HG03575 (cell line): ENCODE measurements around the gene TMEM196.
"Not testable (repeated sequence)": the region's sequence is repeated elsewhere in the genome, so short reads cannot be mapped to it uniquely, and the experiment has no call there.

Experiments used
- ATAC-seq: cut with Tn5 transposase; IDR thresholded peaks from one replicate; pipeline ENCODE4 v1.9.1; 2021; ENCODE audit not compliant: unreplicated experiment, insufficient number of reproducible peaks, low FRiP score; ENCODE audit errors: extremely low read depth

The TMEM196 gene

DNA sequence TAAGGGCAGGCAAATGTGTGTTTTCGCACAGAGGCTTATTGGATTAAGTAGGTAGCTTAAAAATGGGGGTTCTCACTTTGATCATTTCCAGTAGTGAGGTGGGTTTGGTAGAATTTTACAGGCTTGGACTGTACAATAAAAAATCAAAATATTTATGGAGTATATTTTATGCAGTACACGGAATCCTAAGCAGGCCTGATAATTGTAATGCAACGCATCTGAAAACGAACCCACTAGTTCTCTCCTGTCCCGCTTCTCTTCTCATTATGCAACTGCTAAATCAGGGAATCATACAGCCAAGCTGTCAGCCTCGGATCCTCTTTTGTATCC, 64.2 kb downstream of the TMEM196 start:
- no peak for ATAC-seq

- ATAC-seq, result peak; percentile 76
Measured at GRCh38 chr7:19708397-19709248, 64.8 kb downstream of the TMEM196 start, which contains the start of gene POLR1F. Gene POLR1F (minus strand): TSS chr7:19709037. CDS start chr7:19709016, 21 bp downstream.

DNA sequence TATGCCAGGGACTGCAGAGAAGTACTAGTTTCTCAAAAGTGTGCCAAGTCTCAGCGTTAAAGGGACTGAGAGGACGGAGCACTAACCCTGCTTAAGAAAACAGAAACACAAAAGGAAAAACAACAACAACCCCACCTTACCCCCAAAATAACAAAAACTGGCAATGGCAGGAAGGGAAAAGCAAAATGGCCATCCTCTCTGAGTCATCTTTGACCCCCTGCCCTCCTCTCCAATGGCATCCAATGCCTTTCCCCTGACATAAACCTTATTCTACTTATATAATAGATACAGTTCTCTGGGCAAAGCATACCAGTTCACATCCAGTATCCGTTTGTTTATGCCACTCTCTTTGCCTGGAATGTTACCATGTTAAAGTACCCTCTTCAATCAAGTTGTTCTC, 66.2 kb downstream of the TMEM196 start:
- no peak for ATAC-seq

- ATAC-seq, result no peak
Measured at GRCh38 chr7:19705663-19706062, 67.8 kb downstream of the TMEM196 start.

DNA sequence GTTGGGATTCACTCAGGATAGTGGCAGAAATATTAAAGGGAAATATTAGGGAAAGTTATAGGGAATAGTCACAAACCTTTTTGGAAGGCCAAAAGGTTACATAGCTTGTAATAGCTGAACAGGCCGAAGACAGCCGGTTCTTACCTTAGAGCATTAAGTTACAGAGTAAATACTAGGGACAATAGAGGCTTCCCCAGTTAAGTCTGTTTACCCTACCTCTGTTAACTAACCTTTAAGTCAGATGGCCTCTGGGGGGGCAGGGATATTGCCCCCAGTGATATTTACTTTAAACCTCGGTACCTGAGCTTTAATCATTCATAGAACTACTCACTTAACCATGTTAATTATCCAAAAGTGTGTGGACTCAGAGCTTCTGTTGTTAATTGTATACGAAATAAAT, 71.9 kb downstream of the TMEM196 start:
- no peak for ATAC-seq

- no peak for ATAC-seq
Measured at GRCh38 chr7:19700936-19701335, 72.5 kb downstream of the TMEM196 start.

DNA sequence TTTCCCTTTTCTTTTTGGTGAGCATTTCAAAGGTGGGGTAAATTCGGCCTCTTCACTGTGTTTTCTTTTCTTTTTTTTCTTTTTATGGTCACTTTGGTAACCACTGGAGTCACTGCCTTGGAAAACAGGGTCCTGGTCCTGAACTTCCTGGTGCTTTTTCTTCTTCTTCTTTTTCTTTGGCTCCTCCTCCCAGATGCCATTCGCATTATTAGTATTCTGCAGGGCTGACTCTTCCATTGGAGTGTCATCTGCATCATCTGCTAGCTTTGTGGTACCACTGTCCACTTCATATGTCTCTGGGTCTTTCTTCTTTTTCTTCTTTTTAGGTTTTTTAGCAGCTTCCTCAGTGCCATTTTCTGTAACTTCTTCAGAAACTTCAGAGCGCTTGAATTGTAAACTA, 75.1 kb downstream of the TMEM196 start:
- no peak for ATAC-seq

DNA sequence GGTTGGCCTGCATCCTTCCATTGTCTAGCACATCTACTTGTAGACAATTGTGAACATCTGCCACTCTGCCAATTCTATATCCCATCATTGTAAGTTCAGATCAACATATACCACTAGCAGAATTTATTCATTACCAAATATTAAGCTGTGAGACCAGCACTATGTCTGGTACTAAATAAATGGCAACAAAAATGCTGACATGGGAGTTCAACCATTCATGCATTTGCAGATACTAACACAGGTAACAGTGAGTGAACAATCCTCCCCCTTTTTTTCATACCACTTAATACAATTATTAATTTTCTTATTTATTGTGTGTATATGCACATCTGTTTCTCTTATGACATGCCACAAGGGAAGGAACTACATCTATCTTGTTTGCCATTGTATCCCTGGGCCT, 76.5 kb downstream of the TMEM196 start:
- ATAC-seq, result no peak

- no peak for ATAC-seq
Measured at GRCh38 chr7:19692111-19692828, 81.1 kb downstream of the TMEM196 start.

GRCh38 chr7:19690736-19691135, 82.7 kb downstream of the TMEM196 start:
- ATAC-seq, result no peak

DNA sequence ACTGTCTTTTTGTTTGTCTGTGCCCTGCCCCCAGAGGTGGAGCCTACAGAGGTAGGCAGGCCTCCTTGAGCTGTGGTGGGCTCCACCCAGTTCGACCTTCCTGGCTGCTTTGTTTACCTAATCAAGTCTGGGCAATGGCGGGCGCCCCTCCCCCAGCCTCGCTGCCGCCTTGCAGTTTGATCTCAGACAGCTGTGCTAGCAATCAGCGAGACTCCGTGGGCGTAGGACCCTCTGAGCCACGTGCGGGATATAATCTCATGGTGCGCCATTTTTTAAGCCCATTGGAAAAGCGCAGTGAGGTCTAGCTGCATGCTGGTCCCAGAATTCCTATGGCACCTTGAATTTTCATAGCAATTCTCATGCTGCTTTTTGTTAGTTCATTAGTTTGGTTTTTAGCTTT, 84.3 kb downstream of the TMEM196 start:
- ATAC-seq, result not testable (repeated sequence)

- ATAC-seq, result no peak
Measured at GRCh38 chr7:19681596-19681995, 91.8 kb downstream of the TMEM196 start.

DNA sequence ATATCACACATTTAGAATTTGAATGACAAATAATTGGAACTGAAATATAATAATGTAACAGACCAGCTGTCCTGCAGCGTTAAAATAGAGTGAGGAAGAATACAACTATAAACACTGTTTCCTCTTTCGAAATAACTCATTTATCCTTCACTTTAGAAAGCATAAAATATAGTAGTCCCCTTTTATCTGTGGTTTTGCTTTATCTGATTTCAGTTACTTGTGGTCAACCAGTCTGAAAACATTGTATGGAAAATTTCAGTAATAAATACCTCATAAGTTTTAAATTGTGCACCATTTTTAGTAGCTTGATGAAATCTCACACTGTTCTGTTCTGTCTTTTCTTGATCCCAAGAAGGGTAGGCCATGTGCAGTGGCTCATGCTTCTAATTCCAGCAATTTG, 96.2 kb downstream of the TMEM196 start:
- ATAC-seq, result peak; percentile 86

DNA sequence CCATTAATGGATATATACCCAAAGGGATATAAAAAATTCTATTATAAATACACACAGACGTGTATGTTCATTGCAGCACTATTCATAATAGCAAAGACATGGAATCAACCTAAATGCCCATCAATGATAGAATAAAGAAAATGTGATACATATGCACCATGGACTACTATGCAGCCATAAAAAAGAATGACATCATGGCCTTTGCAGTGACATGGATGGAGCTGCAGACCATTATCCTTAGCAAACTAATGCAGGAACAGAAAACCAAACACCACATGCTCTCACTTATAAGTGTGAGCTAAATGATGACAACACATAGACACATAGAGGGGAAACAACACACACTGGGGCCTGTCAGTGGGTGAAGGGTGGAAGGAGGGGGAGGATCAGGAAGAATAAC, 97.6 kb downstream of the TMEM196 start:
- ATAC-seq, result no peak

- ATAC-seq, result no peak
Measured at GRCh38 chr7:19674266-19674960, 99.0 kb downstream of the TMEM196 start.

- ATAC-seq, result no peak
Measured at GRCh38 chr7:19670806-19671205, 102.6 kb downstream of the TMEM196 start.
